NCI-H1930 (cell line): ENCODE data around the gene CTNNA3.

Experiments
- DNase-seq, 2 experiments: peaks; one replicate each; lab custom pipeline; 2025; lab: John Stamatoyannopoulos, UW

The CTNNA3 gene

DNA sequence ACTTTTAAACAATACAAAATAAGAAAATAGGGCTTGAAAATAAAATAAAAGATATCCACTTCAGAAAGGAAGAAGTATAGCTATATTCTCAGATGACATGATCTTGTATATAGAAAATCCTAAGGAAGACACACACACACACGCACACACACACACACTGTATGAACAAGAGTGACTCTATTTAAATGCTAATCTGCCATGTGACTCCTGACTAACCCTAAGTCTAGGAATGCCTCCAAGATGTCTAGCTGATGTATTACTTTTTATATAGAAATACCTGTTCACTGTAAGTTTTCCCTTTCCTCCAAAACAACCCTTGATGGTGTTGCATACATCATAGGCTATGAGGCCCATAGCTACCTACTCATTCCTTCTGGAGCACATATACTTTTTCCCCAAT, 943.3 kb downstream of the CTNNA3 start:
- no peak for DNase-seq

DNA sequence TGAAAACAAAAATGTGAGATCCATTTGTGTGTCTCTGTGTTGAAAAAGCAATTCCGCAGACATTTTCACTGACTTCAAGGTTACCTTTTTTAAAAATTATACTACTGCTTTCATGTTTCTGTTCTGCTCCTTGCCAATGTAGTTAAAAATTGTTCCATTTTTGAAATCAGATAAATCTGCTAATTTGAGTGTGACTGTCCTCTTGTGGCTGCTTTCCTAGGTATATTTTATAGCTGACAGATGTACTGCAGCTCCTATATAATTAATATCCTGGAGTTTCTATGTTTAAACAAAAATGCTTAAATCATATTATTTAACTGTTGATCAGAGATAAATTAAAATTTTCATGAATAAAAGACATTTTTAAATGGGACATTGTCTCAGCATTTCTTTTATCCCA, 947.8 kb downstream of the CTNNA3 start:
- DNase-seq, result no peak

DNA sequence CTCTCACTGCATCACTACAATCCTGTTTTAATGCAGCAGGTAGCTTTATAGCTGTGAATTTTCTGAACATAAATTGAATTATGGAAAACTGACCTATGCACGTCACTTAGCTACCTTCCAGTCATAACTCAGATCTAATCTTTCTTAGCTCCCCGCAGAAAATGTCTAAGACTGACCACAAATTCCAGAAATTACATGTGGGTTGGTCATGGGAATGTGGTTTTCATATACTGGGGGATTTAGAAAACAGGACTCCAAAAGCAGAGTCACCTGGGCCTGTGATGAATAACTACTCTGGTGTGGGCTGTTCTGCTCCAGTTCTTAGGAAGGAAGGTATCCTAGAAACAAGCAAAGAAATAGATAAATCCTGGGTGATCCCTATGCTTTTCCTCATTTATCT, 948.5 kb downstream of the CTNNA3 start:
- no peak for DNase-seq

DNA sequence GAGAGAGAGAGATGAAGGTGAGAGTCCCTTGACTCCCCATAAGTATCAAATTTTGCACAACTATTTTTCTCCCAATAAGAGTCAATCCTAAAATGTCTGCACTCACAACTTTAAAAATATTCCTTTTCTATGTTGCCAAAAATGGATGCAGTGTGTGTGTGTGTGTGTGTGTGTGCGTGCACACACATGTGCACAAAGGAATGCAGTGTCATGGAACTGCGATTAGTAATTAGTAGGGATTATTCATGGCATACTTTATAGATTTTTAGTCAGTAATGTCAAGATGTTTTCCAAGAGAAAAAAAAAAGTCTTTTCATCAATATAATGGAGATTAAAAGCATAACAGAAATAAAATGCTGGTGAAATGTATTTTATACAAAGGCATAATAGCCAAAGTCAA, 949.3 kb downstream of the CTNNA3 start:
- no peak for DNase-seq

DNA sequence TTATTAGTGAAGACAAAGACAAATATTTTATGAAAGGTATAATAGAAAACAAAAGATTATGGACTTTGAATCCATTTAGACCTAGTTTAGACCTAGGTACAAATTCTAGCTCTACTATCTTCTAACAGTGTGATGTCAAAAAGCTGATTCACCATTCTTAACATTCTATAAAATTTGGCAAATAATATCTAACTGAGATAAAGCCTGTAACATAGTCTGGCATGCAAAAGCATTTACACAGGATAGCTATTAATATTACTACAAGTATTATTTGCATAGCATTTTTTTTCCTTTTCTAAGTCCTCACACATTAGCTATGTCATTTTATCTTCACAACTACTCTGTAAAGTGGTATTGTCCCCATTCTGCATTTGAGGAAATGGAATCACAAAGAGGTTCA, 949.7 kb downstream of the CTNNA3 start:
- no peak for DNase-seq

DNA sequence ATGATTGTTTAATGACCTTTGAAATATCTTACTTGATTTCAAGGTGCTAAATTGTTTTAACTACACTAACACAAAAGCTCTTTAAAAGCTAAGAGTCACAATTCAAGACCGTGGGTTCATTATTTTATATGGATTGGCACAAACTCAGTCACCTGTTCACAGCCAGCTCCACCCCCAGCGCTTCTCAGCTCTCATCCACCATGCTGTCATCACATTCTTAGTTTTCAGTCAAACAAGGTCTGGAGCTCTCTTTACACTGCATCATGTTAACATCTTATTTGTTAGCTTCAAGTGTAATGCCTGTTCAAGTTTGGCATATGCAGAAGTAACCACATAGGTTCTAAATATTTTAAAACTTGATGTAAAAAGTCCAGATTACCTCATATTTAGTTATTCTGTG, 951.1 kb downstream of the CTNNA3 start:
- no peak for DNase-seq

DNA sequence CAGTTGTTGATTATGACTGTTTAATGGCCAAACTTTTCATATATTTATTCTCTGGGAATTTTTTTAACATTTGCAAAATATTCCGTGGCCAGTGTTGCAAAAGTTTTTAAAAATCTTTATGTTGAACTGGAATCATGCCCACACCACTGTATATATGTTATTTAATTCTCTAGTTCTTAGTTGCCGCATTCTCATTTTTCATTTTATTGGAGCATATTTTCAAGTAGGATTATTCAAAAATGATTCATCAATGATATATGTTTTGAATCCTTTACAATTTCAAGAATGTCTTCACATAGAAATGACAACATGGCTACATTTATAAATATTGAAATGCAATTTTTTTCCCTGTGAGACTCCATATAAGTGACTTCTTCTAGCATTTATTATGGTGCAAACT, 958.8 kb downstream of the CTNNA3 start:
- no peak for DNase-seq

DNA sequence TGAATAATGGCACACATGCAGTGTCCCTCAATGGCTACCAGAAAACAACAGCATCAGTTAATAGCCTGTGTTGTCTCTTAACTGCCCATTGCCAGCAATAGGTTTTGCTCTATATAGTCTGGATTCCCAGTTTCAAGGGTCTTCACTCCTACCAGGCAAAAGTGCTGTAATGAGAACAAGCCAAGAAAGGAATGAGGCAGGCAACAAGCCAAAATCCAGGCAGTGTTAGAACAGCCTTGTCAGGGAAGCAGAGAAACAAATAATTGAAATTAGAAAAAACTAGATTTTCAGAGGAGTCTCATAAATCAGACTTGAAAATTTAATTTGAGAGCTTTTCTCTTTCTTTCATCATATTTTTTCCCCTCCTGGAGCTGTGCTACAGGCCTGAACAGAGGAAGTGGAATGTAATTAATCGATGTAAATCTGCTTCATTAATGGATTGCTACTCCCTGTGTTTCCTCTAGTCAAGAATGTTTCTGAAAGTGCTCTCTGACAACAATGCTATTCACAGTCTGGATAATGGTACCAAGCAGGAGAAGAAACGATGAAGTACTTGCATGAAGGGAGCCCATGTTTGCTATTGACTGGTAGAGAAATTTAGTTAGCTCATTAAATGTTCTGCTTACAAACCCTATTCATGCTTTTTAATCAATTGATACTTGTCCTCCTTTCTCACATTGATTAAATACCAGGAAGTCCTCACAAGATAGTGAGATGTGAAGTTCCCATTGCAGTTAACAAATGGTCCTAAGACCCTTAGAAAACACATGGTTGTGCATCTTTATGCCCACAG, 972.2 kb downstream of the CTNNA3 start:
- no peak for DNase-seq

DNA sequence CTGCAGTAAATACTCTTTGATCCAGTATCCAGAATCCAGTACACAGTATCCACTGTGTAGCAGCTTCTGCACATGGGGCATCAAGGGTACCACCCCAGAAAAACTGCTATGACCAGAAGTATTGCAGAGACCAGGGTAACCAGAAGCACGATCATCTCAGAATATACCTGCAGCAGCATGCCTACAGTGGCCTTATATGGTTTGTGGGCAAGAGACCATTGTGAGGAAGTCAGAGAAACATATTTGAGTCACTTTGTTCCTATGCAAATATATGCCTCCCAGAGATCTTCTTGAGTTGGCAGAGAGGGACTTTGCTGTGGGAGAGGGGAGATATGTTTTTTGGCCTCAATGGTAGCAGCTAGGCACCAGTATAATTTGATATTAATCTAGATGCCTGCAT, 976.5 kb downstream of the CTNNA3 start:
- DNase-seq, result no peak

DNA sequence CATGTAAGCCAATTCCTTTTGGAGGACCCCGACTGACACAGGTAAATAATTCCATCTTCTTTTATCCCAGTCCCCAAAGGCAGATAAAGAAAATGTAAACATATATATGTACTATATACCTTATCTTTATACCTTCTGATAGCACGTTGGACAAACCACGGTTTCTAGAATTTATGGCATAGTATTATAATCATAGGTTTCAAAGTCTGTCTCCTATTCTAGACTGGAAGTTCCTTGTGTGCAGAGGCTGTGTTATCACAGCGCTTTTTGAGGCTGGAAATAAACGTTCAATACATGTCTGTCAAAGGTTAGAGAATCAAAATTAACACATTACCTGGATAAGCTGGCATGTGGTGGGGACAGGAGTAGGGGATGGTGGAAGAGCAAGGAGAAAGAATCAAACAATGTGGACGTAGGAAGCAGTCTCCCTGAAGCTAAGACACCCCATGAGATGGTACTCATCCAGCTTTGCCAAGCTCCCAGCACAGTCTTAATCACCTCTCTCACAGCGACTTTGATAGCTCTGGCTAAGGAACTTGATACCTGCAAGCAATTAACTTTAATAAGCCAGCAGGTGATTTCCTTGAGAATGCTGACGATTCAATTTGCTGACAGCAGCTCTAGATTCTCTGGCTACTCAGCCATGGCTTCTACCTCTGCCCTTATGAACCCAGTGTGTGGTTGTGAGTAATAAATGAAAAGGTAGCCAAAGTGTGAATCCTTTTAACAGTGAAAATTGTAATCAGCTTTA, 978.6 kb downstream of the CTNNA3 start:
- DNase-seq, result no peak

DNA sequence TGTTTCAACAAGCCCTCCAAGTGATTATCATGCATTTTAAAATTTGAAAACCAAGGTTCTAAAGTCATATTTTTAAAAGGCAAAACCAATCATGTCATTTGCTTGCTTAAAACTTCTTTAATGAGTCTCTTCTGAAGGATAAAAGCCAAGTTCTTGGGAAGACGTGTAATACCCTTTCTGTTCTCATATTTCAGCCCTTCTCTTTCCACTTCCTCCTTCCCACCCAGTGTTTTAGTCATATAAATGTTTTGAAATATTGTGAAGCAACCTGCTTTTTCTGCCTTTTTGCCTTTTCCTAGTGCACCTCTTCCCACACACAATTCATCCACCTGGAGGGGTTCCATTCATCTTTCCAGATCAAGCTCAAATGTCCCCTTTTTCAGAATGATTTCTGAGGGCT, 981.3 kb downstream of the CTNNA3 start:
- no peak for DNase-seq

DNA sequence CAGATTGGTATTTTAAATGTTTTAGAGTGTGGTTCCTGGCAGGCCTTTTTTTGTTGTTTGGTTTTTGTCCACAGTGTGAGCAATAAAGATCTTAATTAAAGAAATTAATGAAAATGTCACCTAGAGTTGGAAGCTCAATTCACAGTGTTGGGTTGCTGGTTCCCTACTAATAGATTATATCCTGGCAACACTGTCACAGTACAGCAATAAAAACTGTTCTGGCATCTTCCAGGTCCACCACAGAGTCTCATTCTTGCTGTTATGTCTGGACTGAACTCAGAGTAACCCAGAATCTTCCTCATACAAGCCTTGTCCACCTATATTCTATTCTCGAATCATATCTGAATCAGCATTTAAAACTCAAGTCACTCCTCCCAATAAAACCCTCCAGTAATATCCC, 982.6 kb downstream of the CTNNA3 start:
- DNase-seq, result no peak

DNA sequence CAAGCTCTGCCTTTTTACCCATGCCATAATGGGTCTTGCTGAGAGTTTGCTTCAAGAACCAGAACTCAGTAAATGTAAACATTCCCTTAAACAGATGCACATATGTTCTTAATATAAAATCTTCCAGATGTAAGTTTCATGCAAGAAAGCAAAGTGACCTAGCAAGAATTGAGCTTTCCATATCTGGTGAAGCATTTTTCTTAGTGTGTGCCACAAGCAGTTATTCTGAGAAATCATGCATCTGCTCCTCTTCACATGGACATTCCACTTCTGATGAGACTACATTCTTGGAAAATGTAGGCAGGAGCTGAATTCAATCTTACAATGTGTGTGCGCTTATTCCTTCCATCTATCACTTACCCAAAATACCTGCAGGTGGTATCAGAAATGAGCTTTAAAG, 997.9 kb downstream of the CTNNA3 start:
- DNase-seq, result no peak

DNA sequence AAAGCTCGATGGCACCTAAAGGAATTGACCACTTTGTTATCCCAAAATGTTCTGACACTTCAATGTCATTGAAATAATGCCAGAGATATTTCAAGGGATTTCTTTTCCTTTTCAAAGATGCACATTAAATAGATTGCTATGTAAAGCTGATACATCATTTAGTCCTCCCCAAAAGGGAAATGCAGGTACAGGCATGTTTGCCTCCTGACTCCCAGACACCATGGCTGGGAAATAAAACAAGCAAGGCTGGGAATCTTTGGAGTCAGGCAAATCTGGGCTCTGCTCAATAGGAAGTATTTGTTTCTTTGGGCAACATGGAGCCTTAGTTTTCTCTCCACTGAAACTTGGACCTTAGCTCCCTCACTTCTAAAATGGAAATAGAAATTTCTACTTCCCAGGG, 1000.9 kb downstream of the CTNNA3 start:
- no peak for DNase-seq

DNA sequence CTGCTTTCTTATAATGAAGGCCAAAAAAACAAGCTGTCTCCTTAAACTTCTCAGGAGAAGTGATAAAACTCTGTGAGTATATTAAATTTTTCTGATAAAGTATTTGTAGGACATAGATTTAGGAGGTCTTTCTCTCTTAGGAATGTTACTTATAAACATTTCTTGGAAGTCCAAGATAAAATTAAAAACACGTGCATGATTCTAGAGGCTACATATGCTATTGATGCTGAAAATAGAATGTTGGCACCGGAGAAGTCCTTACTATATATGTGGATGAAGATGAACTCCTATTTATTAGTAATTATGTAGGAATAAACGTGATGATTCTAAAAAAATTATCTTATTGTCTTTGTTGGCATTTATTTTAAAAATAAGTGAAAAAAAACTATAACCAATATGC, 1011.4 kb downstream of the CTNNA3 start:
- no peak for DNase-seq

DNA sequence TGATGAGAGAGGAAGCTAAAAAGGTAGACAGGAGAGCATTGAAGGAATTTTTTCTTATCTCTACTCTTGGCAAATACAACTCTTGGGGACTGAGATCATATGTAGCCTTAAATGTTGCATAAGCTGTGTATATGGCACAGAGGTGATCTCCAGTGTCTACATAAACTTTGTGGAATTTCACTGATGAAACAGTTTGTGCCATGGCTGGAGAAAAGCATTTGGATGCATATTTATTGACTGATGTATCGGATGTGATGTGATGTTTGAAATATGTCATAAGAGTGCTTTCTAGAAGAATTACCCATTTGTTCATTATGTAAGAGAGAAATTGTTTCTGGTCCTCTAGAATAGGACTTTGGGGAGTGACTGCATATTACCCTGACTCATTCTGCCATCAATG, 1015.1 kb downstream of the CTNNA3 start:
- DNase-seq, result no peak

DNA sequence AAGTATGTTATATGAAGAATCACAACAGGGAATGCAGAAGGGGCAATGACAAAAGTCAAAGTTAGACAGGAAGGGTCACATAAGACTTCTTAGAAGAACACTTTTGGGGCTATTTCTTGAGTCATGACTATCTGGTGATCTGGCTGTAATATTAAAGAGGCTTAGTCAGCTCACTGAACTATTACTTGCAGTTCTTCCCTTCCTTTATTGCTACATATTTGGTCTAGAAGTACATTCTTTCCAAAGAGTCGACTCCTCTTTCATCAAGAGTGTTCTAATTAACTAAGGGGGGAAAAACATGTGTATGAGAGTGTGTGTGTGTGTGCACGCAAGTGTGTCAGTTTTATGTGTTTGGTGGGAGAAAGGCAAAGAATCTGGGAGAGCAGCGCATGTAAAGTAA, 1017.5 kb downstream of the CTNNA3 start:
- no peak for DNase-seq

DNA sequence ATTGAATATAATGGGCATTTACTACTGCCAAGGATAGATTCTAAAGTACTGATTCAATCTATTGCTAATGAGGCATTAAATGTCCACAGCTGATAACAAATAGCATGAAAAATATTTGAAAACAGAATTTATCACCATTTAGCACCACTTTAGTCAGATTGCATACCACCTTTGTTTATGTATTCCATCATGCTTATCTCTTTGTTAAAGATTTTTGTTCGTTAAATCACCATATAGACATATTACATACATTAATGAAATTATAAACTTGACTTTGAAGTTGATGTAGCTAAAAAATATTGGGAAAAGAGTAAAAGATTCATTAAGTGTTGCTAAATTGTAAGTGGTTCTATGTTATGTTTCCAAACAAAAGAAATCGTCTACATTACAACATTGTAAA, 1022.9 kb downstream of the CTNNA3 start:
- no peak for DNase-seq

DNA sequence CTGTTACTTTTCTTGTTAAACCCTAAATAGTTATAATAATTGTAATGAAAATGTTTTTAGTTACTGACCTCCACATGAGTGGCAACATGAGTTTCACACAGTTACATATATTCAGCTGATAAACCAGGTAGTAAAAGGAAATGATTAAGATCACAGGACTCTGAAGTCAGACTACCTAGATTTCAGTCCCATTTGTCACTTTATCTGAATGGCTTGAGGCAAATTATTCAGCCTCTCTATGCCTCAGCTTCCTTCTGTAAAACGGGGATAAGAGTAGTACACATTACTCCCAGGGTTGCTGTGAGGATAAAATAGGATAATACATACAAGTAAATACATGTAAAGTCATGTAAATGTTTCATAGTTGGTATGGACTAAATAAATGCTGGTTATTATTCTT, 1024.4 kb downstream of the CTNNA3 start:
- DNase-seq, result no peak

DNA sequence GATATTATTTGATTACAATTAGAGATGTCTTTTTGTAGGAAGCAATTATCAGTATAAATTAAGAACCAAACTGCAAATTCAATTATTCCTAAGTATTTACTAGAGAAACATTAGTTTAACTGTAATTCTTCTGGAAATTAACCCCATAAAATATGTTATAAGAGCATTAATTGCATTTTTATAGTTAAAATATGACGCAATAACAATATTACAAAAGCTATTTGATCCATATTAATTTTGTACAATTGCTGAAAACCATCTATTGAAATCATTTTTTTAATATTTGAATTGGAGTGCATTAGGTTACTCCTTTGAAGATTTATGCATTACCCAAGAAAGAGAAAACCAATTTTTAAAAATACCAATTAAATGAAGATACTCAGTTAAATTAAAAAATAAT, 1024.9 kb downstream of the CTNNA3 start:
- no peak for DNase-seq

DNA sequence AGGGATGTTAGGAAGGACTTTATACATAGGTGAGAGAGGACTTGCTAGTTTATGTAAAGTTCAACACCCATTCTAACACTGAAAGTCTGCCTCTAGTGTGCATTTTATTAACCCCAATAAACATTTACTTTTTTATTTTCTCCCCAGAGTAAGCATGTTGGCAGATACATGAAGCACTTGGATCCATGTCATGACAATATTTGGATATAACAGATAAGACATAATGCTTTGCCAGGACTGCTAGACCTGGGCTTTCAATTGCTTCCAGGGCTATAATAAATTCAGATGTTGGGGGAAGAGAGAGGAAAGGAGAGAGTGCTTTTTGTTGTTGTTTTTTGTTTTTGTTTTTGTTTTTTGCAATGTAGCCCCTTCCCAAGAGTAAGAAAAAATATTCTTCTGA, 1039.5 kb downstream of the CTNNA3 start:
- no peak for DNase-seq

DNA sequence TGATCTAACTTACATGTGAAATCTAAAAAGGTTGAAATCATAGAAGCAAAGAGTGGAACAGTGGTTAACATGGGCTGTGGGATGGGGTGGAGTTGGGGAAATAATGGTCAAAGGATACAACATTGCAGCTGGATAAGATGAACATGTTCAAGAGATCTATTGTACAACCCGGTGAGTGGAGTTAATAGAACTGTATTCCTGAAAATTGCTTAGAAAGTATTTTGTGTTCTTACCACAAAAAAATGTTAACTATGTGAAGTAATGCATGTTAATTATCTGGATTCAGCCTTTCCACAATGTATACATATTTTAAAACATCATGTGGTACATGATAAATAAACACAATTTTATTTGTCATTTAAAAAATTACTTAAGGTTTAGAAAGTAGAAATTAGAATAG, 1041.1 kb downstream of the CTNNA3 start:
- DNase-seq, result no peak

DNA sequence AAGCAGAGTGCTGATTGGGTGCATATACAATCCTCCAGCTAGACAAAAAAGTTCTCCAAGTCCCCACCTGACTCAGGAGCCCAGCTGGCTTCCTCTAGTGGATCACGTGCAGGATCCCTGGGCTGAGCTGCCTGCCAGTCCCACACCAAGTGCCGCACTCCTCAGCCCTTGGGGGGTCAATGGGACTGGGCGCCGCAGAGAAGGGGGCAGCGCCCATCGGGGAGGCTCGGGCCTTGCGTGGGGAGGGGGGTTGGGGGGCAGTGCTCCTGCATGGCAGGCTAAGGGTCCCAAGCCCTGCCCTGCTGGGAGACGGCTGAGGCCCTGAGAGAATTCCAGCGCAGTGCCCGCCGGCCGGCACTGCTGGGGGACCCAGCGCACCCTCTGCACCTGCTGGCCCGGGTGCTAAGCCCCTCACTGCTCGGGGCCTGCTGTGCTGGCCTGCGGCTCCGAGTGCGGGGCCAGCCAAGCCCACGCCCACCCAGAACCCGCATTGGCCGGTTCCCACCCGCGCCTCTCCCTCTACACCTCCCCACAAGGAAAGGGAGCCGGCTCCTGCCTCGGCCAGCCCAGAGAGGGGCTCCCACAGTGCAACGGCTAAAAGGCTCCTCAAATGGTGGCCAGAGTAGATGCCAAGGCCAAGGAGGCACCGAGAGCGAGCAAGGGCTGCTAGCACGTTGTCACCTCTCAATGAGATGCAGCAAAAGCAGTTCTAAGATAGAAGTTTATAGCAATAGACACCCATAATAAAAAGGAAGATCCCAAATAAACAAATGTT, 1044.5 kb downstream of the CTNNA3 start:
- no peak for DNase-seq
